ENCODE results near the gene PARP9. TPM values are rescaled to one million over a fixed set of nuclear protein-coding genes. Genes with fewer than 3 reads are reported as not detected.

Gene PARP9
- total and polyA plus RNA-seq, 2 donors (not counting 1 experiment from before 2014, with no cell fraction given), result 19.6 to 31.2 TPM

DNA sequence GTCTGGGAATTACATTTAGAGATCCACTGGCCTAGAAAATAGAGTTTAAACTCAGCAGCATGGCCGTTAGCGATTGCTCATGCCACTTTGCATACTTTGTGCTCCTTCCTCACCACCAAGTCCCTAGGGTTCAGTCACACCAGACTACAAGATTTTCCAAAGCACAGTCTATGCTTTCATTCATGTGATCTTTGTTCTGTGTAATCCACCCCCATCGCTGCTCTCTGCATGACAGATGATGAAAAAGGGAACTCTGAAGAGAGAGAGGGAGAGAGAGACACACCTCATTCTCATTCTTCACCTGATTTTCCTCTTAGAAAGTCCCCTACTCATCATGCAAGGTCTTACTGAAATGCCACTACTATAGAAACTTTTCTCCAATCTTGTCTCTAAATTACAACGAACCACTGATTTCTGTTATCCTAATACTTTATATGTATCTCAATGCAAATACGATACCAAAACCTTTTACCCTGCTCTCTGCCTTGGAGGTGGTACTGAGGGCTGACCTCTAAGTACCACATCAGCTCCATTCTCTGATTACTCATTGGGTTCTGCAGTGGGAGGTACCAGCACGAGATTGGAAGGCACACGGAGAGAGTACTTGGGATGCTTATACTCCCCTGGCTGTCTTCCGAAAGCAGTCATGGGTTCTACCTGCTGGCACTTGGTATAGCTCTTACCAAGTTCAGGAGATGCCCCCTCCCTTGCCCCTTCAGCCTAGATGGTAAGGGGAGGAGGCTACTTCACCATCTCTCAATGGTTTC lies 12.3 kb upstream of the PARP9 start:
- no peak overlapping the region for H2AFZ ChIP-seq (ENCODE audit: insufficient read depth, low read depth, low read length, poor library complexity, severe bottlenecking)
- H4K20me1 ChIP-seq (ENCODE audit: control insufficient read depth, insufficient read depth, low read length, poor library complexity, severe bottlenecking), result no peaks in the 10 kb centered on the region
- H3K4me3 ChIP-seq (ENCODE audit: control extremely low read depth in 1 of 5, extremely low read depth in 1 of 5, insufficient read depth in 1 of 5, low read depth in 2 of 5, low read length in 4 of 5), result peak overlapping the region; percentile 10 to 91 (median 82)
- H3K4me3 Mint-ChIP-seq, result peak overlapping the region; percentile 72
- peaks cover 2 to 12% of the 10 kb centered on the region in 2 experiments for H3K36me3 ChIP-seq (replicated peaks in 1 of 2; ENCODE audit: control extremely low read depth in 1 of 2, control insufficient read depth in 1 of 2, extremely low read depth in 1 of 2, insufficient read depth in 2 of 2, low read length in 1 of 2)
- TF ChIP-seq EZH2 (IDR thresholded peaks at IDR 0.05; ENCODE audit: borderline replicate concordance, insufficient read depth, low read depth, low read length, poor library complexity, severe bottlenecking), result no peak
- TF ChIP-seq, protein P1, sequence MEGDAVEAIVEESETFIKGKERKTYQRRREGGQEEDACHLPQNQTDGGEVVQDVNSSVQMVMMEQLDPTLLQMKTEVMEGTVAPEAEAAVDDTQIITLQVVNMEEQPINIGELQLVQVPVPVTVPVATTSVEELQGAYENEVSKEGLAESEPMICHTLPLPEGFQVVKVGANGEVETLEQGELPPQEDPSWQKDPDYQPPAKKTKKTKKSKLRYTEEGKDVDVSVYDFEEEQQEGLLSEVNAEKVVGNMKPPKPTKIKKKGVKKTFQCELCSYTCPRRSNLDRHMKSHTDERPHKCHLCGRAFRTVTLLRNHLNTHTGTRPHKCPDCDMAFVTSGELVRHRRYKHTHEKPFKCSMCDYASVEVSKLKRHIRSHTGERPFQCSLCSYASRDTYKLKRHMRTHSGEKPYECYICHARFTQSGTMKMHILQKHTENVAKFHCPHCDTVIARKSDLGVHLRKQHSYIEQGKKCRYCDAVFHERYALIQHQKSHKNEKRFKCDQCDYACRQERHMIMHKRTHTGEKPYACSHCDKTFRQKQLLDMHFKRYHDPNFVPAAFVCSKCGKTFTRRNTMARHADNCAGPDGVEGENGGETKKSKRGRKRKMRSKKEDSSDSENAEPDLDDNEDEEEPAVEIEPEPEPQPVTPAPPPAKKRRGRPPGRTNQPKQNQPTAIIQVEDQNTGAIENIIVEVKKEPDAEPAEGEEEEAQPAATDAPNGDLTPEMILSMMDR (IDR thresholded peaks at IDR 0.05), result no peak
- H3K4me2 ChIP-seq (replicated peaks; ENCODE audit: low read depth, low read length, poor library complexity, severe bottlenecking), result peak overlapping the region; percentile 79
- DNase-seq, result peak; percentile 96
- peak overlapping the region; percentile 95 to 97 for H3K27ac ChIP-seq (ENCODE audit: low read length in 2 of 2)
- WGBS (ENCODE audit: insufficient coverage), result 7% methylated on average over 2 of the region's 8 CpGs
- no peaks in the 10 kb centered on the region for H3K27me3 ChIP-seq (replicated peaks in 1 of 4; ENCODE audit: control extremely low read depth in 1 of 4, control insufficient read depth in 3 of 4, insufficient read depth in 4 of 4, low read length in 3 of 4)
- peaks cover 73% of the 10 kb centered on the region for H3K4me1 Mint-ChIP-seq
- no peaks in the 10 kb centered on the region for H3K9me3 Mint-ChIP-seq (ENCODE audit: insufficient read depth)
- ChIA-PET CTCF (interaction anchor here (0.5 to 5.9 kb wide), 4 partner anchors 12 to 202 kb away, joined by 3 to 28 read pairs (median 3); partner anchors contain the start of genes DTX3L and PARP9), POLR2A (interaction anchor here (0.5 to 2.8 kb wide), 8 partner anchors 12 to 104 kb away, joined by 3 to 15 read pairs (median 6); partner anchors contain the start of genes DTX3L, PARP14 and PARP9)
- H3K9me3 ChIP-seq (ENCODE audit: control extremely low read depth in 1 of 3, control insufficient read depth in 2 of 3, insufficient read depth in 1 of 3, low read length in 2 of 3), result peaks cover under 1 to 5% (median 3%) of the 10 kb centered on the region in 3 donors
- H3K4me1 ChIP-seq (ENCODE audit: control insufficient read depth in 2 of 2, insufficient read depth in 2 of 2, low read length in 2 of 2), result peaks cover 52 to 63% of the 10 kb centered on the region in 2 donors
- peaks cover 82% of the 10 kb centered on the region for H3K79me2 ChIP-seq (ENCODE audit: control insufficient read depth, insufficient read depth, low read length)
- H3K27ac Mint-ChIP-seq, result peak overlapping the region; percentile 100
- peak overlapping the region; percentile 96 for H3K9ac ChIP-seq (ENCODE audit: low read length)
- ATAC-seq (ENCODE audit: low read depth), result peak; percentile 82
- no peaks in the 10 kb centered on the region for H3K27me3 Mint-ChIP-seq
- intact Hi-C loops (cut with micrococcal nuclease), result loop anchor here (1.0 to 5.0 kb wide), 8 partner anchors 12 to 574 kb away; partner anchors contain the start of genes DTX3L, HSPBAP1, KPNA1 and PARP9

Measured in B cell (primary cell).